ENCODE data around the gene ANKS6. TPM values are rescaled to one million over a fixed set of nuclear protein-coding genes. Genes with fewer than 3 reads are reported as not detected.

ANKS6 gene
- total and polyA plus RNA-seq, 9 of the 15 experiments (the other 6 are each of a cell fraction or from before 2014, with no cell fraction given): 9.9 to 74.5 (median 36.9) TPM

- no TSS peak for BruUV-seq (replicated peaks)
- intact Hi-C loops (cut with micrococcal nuclease): no loop called here
- 0% methylated on average over 2 of the region's 2 CpGs for WGBS (ENCODE audit: insufficient coverage, low coverage, missing lambda C conversion rate)
- TF ChIP-seq MGA (IDR thresholded peaks at IDR 0.05) (no peak), TGIF2 (CRISPR knock-in tag; IDR thresholded peaks at IDR 0.05) (no peak), FOXP1 (CRISPR knock-in tag; IDR thresholded peaks at IDR 0.05) (no peak), SMAD2 (IDR thresholded peaks at IDR 0.05; ENCODE audit: low read depth, low read length) (no peak), LEF1 (IDR thresholded peaks at IDR 0.05) (no peak), CBFA2T3 (IDR thresholded peaks at IDR 0.05) (no peak), NR1H2 (CRISPR knock-in tag; IDR thresholded peaks at IDR 0.05) (no peak), CBFB (CRISPR knock-in tag; IDR thresholded peaks at IDR 0.05) (no peak), ETV5 (CRISPR knock-in tag; IDR thresholded peaks at IDR 0.05; ENCODE audit: low read depth) (no peak), ZKSCAN8 (CRISPR knock-in tag; IDR thresholded peaks at IDR 0.05) (no peak), FOXK1 (CRISPR knock-in tag; IDR thresholded peaks at IDR 0.05; ENCODE audit: borderline replicate concordance) (no peak), MLLT1 (IDR thresholded peaks at IDR 0.05) (no peak)
Measured at GRCh38 chr9:98719055-98719454, 77.3 kb downstream of the ANKS6 start.

More at GRCh38 chr9:98719055-98719454, 77.3 kb downstream of the ANKS6 start:
- Histone ChIP-seq H3K9ac (ENCODE audit: insufficient read depth in 1 of 2, low read depth in 2 of 2, low read length in 2 of 2) (no peak overlapping the region), H3K27ac (ENCODE audit: extremely low read depth, low read depth, low read length) (no peak overlapping the region), H4K20me1 (replicated peaks; ENCODE audit: control insufficient read depth, insufficient read depth, low read length) (peaks cover 3% of the 10 kb centered on the region; the same call in 1 of the 2 replicates), H3K4me3 (no peak overlapping the region), H3K27me3 (ENCODE audit: control insufficient read depth in 2 of 2, insufficient read depth in 2 of 2, low read length in 2 of 2) (peaks cover 17 to 28% of the 10 kb centered on the region in 2 experiments), H3K9me1 (ENCODE audit: control insufficient read depth, insufficient read depth, low read length) (no peaks in the 10 kb centered on the region), H3K4me2 (ENCODE audit: insufficient read depth, low read length) (no peak overlapping the region), H3K36me3 (ENCODE audit: control insufficient read depth, insufficient read depth, low read length) (no peaks in the 10 kb centered on the region), H3K9me3 (replicated peaks; ENCODE audit: control insufficient read depth, insufficient read depth, low read depth, low read length) (no peaks in the 10 kb centered on the region), H3K79me2 (ENCODE audit: control insufficient read depth, insufficient read depth, low read length) (no peaks in the 10 kb centered on the region), H3K4me1 (replicated peaks in 1 of 2; ENCODE audit: control insufficient read depth in 2 of 2, insufficient read depth in 2 of 2, low read length in 2 of 2) (no peaks in the 10 kb centered on the region), H2AFZ (ENCODE audit: low read depth, low read length) (no peak overlapping the region)
- FAIRE-seq (no peak), ATAC-seq (no peak), DNase-seq (ENCODE audit: extremely low read depth in 1 of 4, low spot score in 3 of 4) (no peak)
- in situ Hi-C loops (cut with MboI): no loop called here
- CTCF ChIA-PET (ENCODE audit: low intra/inter-chr PET ratio): no interaction called here
- POLR2A ChIA-PET: no interaction called here

All from K562 (cell line).